Nephron progenitor cell (in vitro differentiated cells): ENCODE data around the gene NUP160.
"Not testable (repeated sequence)": the region's sequence is repeated elsewhere in the genome, so short reads cannot be mapped to it uniquely, and the experiment has no call there.

ENCODE experiments used
- DNase-seq: peaks from one replicate; pipeline ENCODE4 v3.0.0; 2021
- H3K27ac Mint-ChIP-seq: 2 replicates; pipeline ENCODE4 v1.8.0; 2021; ENCODE audit warnings: mild to moderate bottlenecking, moderate library complexity, mixed read lengths
- H3K27me3 Mint-ChIP-seq: 2 replicates; pipeline ENCODE4 v1.8.0; 2021; ENCODE audit warnings: mild to moderate bottlenecking, low read depth, mixed read lengths; ENCODE audit not compliant: poor library complexity
- H3K36me3 Mint-ChIP-seq: 2 replicates; pipeline ENCODE4 v1.8.0; 2021; ENCODE audit warnings: low read depth, mixed read lengths
- H3K4me1 Mint-ChIP-seq: 2 replicates; pipeline ENCODE4 v1.8.0; 2021; ENCODE audit warnings: mixed read lengths
- H3K4me3 Mint-ChIP-seq: 2 replicates; pipeline ENCODE4 v1.8.0; 2021; ENCODE audit warnings: mild to moderate bottlenecking, moderate library complexity, mixed read lengths
- H3K9me3 Mint-ChIP-seq: 2 replicates; pipeline ENCODE4 v1.8.0; 2021; ENCODE audit warnings: mild to moderate bottlenecking, moderate library complexity, mixed read lengths
- CTCF ChIP-seq: fragments of 200-600 bp; sonication (generic); IDR thresholded peaks from 2 replicates; pipeline ENCODE4 v1.5.0; 2021; ENCODE audit warnings: antibody characterized with exemption

NUP160 gene

GRCh38 chr11:47773882-47774281 is 74.3 kb downstream of the NUP160 start:
- Mint-ChIP-seq H3K27me3 (peaks cover 6% of the 10 kb centered on the region), H3K27ac (no peak overlapping the region), H3K4me1 (peaks cover 9% of the 10 kb centered on the region), H3K4me3 (no peak overlapping the region), H3K36me3 (peaks cover 36% of the 10 kb centered on the region), H3K9me3 (no peaks in the 10 kb centered on the region)
- TF ChIP-seq CTCF = no peak
- DNase-seq = no peak

- not testable (repeated sequence) for H3K9me3 Mint-ChIP-seq, H3K27me3 Mint-ChIP-seq
- Mint-ChIP-seq H3K36me3 (peaks cover 10% of the 10 kb centered on the region), H3K4me3 (peak overlapping the region; percentile 74), H3K27ac (peak overlapping the region; percentile 95), H3K4me1 (peaks cover 33% of the 10 kb centered on the region)
- peak; percentile 10 for DNase-seq
Measured at GRCh38 chr11:47769556-47769955, 78.6 kb downstream of the NUP160 start.

GRCh38 chr11:47768101-47768612 is 80.0 kb downstream of the NUP160 start:
- Mint-ChIP-seq H3K27me3 (no peaks in the 10 kb centered on the region), H3K27ac (peak overlapping the region; percentile 100), H3K9me3 (no peaks in the 10 kb centered on the region), H3K36me3 (peaks cover 20% of the 10 kb centered on the region), H3K4me1 (peaks cover 38% of the 10 kb centered on the region), H3K4me3 (peak overlapping the region; percentile 91)
- peak; percentile 11 for DNase-seq
- no peak for TF ChIP-seq CTCF

- Mint-ChIP-seq H3K36me3 (peaks cover 24% of the 10 kb centered on the region), H3K27ac (peak overlapping the region; percentile 99), H3K4me3 (peak overlapping the region; percentile 91), H3K4me1 (peaks cover 38% of the 10 kb centered on the region), H3K27me3 (no peaks in the 10 kb centered on the region), H3K9me3 (no peaks in the 10 kb centered on the region)
- TF ChIP-seq CTCF = no peak
- peak; percentile 46 for DNase-seq
Measured at GRCh38 chr11:47766509-47767227, 81.5 kb downstream of the NUP160 start.

GRCh38 chr11:47765086-47765485 is 83.1 kb downstream of the NUP160 start:
- H3K27ac Mint-ChIP-seq = peak overlapping the region; percentile 87
- TF ChIP-seq CTCF = no peak
- H3K36me3 Mint-ChIP-seq = peaks cover 39% of the 10 kb centered on the region
- H3K4me1 Mint-ChIP-seq = peaks cover 38% of the 10 kb centered on the region
- no peaks in the 10 kb centered on the region for H3K27me3 Mint-ChIP-seq
- no peak for DNase-seq
- H3K4me3 Mint-ChIP-seq = peak overlapping the region; percentile 91
- peaks cover under 1% of the 10 kb centered on the region for H3K9me3 Mint-ChIP-seq

GRCh38 chr11:47759291-47759690 is 88.9 kb downstream of the NUP160 start:
- not testable (repeated sequence) for H3K4me1 Mint-ChIP-seq, H3K27me3 Mint-ChIP-seq, H3K4me3 Mint-ChIP-seq, H3K27ac Mint-ChIP-seq, DNase-seq
- H3K9me3 Mint-ChIP-seq = peaks cover 21% of the 10 kb centered on the region
- H3K36me3 Mint-ChIP-seq = peaks cover 88% of the 10 kb centered on the region

- no peak overlapping the region for H3K4me3 Mint-ChIP-seq
- H3K36me3 Mint-ChIP-seq = peaks cover 95% of the 10 kb centered on the region
Measured at GRCh38 chr11:47756208-47756607, 91.9 kb downstream of the NUP160 start.

More at GRCh38 chr11:47756208-47756607, 91.9 kb downstream of the NUP160 start:
- Mint-ChIP-seq H3K4me1 (no peaks in the 10 kb centered on the region), H3K27me3 (no peaks in the 10 kb centered on the region), H3K9me3 (peaks cover 21% of the 10 kb centered on the region), H3K27ac (no peak overlapping the region)
- DNase-seq = no peak
- no peak for TF ChIP-seq CTCF
